Liver (tissue), 3 donors: ENCODE results near the gene SECTM1.

Experiments
- EGR1 ChIP-seq, 2 donors: IDR thresholded peaks; 2 replicates each; pipeline ENCODE4 v1.6.1; 2016 to 2018; ENCODE audit warnings: antibody characterized with exemption in 2 of 2, low read depth in 2 of 2
- GABPA ChIP-seq, 2 donors: IDR thresholded peaks in 1 of 2; conservative IDR thresholded peaks in 1 of 2; 2 replicates each; pipeline ENCODE4 v1.6.1; 2016; ENCODE audit warnings: antibody characterized with exemption in 2 of 2, mild to moderate bottlenecking in 1 of 2, moderate library complexity in 1 of 2
- HNF4G ChIP-seq: IDR thresholded peaks from 2 replicates; pipeline ENCODE4 v1.6.1; 2016; ENCODE audit warnings: antibody characterized with exemption
- JUND ChIP-seq, 2 donors: IDR thresholded peaks; 2 replicates each; pipeline ENCODE4 v1.6.1; 2016; ENCODE audit warnings: antibody characterized with exemption in 2 of 2
- RAD21 ChIP-seq, 2 donors: IDR thresholded peaks; 2 replicates each; pipeline ENCODE4 v1.6.1; 2016; ENCODE audit warnings: antibody characterized with exemption in 2 of 2, mild to moderate bottlenecking in 2 of 2
- REST ChIP-seq: IDR thresholded peaks from 2 replicates; pipeline ENCODE4 v1.6.1; 2016; ENCODE audit warnings: antibody characterized with exemption, mild to moderate bottlenecking
- SP1 ChIP-seq: IDR thresholded peaks from 2 replicates; pipeline ENCODE4 v1.6.1; 2018; ENCODE audit warnings: antibody characterized with exemption, mild to moderate bottlenecking
- TAF1 ChIP-seq: conservative IDR thresholded peaks from 2 replicates; pipeline ENCODE4 v1.6.1; 2016; ENCODE audit warnings: antibody characterized with exemption, mild to moderate bottlenecking
- YY1 ChIP-seq: IDR thresholded peaks from 2 replicates; pipeline ENCODE4 v1.6.1; 2016; ENCODE audit warnings: antibody characterized with exemption, mild to moderate bottlenecking
- TF ChIP-seq, protein P1 (sequence below): fragments of 150-350 bp; IDR thresholded peaks from 2 replicates; pipeline ENCODE4 v1.5.1; 2017; ENCODE audit warnings: improper control_type of control experiment, low read depth, low read length; ENCODE audit not compliant: missing input control
- TF ChIP-seq, protein P2 (sequence below): IDR thresholded peaks from 2 replicates; pipeline ENCODE4 v1.6.1; 2016; ENCODE audit warnings: antibody characterized with exemption
- TF ChIP-seq, protein P3 (sequence below): IDR thresholded peaks from 2 replicates; pipeline ENCODE4 v1.6.1; 2016; ENCODE audit warnings: antibody characterized with exemption
- donor health status: healthy.
- donor health status: healthy.

GRCh38 chr17:82274134-82275020, 59.2 kb downstream of the SECTM1 start:
- TF ChIP-seq, protein P1, sequence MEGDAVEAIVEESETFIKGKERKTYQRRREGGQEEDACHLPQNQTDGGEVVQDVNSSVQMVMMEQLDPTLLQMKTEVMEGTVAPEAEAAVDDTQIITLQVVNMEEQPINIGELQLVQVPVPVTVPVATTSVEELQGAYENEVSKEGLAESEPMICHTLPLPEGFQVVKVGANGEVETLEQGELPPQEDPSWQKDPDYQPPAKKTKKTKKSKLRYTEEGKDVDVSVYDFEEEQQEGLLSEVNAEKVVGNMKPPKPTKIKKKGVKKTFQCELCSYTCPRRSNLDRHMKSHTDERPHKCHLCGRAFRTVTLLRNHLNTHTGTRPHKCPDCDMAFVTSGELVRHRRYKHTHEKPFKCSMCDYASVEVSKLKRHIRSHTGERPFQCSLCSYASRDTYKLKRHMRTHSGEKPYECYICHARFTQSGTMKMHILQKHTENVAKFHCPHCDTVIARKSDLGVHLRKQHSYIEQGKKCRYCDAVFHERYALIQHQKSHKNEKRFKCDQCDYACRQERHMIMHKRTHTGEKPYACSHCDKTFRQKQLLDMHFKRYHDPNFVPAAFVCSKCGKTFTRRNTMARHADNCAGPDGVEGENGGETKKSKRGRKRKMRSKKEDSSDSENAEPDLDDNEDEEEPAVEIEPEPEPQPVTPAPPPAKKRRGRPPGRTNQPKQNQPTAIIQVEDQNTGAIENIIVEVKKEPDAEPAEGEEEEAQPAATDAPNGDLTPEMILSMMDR, result no peak
- TF ChIP-seq REST (no peak), EGR1 (IDR thresholded peaks at IDR 0.05; ENCODE audit: low read depth in 2 of 2) (no peak), RAD21 (IDR thresholded peaks at IDR 0.05) (no peak), JUND (IDR thresholded peaks at IDR 0.05) (no peak), GABPA (IDR thresholded peaks at IDR 0.05 in 1 of 2, conservative IDR thresholded peaks at IDR 0.05 in 1 of 2) (no peak), HNF4G (no peak), SP1 (no peak), TAF1 (no peak), YY1 (no peak)
- TF ChIP-seq, protein P2, sequence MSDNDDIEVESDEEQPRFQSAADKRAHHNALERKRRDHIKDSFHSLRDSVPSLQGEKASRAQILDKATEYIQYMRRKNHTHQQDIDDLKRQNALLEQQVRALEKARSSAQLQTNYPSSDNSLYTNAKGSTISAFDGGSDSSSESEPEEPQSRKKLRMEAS, result no peak
- TF ChIP-seq, protein P3, sequence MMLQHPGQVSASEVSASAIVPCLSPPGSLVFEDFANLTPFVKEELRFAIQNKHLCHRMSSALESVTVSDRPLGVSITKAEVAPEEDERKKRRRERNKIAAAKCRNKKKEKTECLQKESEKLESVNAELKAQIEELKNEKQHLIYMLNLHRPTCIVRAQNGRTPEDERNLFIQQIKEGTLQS, result no peak
